ENCODE data around the gene UBXN7. TPM values are rescaled to one million over a fixed set of nuclear protein-coding genes. Genes with fewer than 3 reads are reported as not detected.

UBXN7 gene
- total and polyA plus RNA-seq, 2 of the 13 experiments (the other 11 are each of a cell fraction or from before 2014, with no cell fraction given), result 12.5 to 15.9 TPM

DNA sequence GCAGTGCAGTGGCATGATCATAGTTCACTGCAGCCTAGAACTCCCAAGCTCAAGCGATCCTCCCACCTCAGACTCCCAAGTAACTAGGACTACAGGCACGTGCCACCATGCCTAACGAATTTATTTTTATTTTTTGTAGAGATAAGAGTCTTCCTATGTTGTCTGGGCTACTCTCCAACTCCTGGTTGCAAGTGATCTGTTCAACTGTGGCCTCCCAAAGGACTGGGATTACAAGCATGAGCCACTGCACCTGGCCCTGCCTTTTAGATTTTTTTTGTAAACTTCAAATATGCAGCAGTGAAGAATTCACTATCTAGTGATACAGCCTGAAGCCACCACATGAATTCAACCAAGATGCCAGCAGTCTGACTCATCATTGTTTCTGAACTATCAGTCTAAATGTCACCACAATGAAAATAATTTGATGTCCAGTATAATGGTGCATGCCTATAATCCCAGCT lies 32.7 kb downstream of the UBXN7 start:
- H3K27me3 ChIP-seq (ENCODE audit: control insufficient read depth in 1 of 2, insufficient read depth in 2 of 2, low read length in 2 of 2), result no peaks in the 10 kb centered on the region
- WGBS (ENCODE audit: low lambda C conversion rate), result 89% methylated on average over 3 of the region's 3 CpGs
- ChIA-PET POLR2A (no interaction called here), CTCF (ENCODE audit: low intra/inter-chr PET ratio, low total read pairs) (no interaction called here)
- no peak overlapping the region for H3K27ac ChIP-seq (ENCODE audit: extremely low read length, insufficient read depth, low read length)
- H3K4me1 ChIP-seq (ENCODE audit: insufficient read depth, low read length), result no peaks in the 10 kb centered on the region
- peaks cover 16 to 60% of the 10 kb centered on the region in 2 experiments for H3K36me3 ChIP-seq (replicated peaks in 1 of 2; ENCODE audit: control insufficient read depth in 1 of 2, insufficient read depth in 2 of 2, low read length in 2 of 2)
- no peaks in the 10 kb centered on the region for H3K79me2 ChIP-seq (ENCODE audit: insufficient read depth, low read length)
- intact Hi-C loops (cut with micrococcal nuclease; ENCODE audit: unreplicated experiment) (no loop called here), in situ Hi-C loops (cut with HindIII; ENCODE audit: extremely low pct_ligation_motif_present, low pct_unique_long_range_greater_than_20kb) (no loop called here)
- peak; percentile 4 for DNase-seq (ENCODE audit: low spot score)
- no peak for FAIRE-seq
- BruUV-seq (replicated peaks), result no TSS peak
- no peak overlapping the region for H3K4me2 ChIP-seq (ENCODE audit: low read depth, low read length)
- H3K9me3 ChIP-seq (ENCODE audit: low read length), result no peaks in the 10 kb centered on the region
- no peak overlapping the region for H2AFZ ChIP-seq (ENCODE audit: low read length)
- no peak for TF ChIP-seq KLF15 (CRISPR knock-in tag; IDR thresholded peaks at IDR 0.05; ENCODE audit: borderline replicate concordance)
- TF ChIP-seq, protein P1, sequence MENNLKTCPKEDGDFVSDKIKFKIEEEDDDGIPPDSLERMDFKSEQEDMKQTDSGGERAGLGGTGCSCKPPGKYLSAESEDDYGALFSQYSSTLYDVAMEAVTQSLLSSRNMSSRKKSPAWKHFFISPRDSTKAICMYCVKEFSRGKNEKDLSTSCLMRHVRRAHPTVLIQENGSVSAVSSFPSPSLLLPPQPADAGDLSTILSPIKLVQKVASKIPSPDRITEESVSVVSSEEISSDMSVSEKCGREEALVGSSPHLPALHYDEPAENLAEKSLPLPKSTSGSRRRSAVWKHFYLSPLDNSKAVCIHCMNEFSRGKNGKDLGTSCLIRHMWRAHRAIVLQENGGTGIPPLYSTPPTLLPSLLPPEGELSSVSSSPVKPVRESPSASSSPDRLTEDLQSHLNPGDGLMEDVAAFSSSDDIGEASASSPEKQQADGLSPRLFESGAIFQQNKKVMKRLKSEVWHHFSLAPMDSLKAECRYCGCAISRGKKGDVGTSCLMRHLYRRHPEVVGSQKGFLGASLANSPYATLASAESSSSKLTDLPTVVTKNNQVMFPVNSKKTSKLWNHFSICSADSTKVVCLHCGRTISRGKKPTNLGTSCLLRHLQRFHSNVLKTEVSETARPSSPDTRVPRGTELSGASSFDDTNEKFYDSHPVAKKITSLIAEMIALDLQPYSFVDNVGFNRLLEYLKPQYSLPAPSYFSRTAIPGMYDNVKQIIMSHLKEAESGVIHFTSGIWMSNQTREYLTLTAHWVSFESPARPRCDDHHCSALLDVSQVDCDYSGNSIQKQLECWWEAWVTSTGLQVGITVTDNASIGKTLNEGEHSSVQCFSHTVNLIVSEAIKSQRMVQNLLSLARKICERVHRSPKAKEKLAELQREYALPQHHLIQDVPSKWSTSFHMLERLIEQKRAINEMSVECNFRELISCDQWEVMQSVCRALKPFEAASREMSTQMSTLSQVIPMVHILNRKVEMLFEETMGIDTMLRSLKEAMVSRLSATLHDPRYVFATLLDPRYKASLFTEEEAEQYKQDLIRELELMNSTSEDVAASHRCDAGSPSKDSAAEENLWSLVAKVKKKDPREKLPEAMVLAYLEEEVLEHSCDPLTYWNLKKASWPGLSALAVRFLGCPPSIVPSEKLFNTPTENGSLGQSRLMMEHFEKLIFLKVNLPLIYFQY (CRISPR knock-in tag; IDR thresholded peaks at IDR 0.05; ENCODE audit: borderline replicate concordance), result no peak
- TF ChIP-seq, protein P2, sequence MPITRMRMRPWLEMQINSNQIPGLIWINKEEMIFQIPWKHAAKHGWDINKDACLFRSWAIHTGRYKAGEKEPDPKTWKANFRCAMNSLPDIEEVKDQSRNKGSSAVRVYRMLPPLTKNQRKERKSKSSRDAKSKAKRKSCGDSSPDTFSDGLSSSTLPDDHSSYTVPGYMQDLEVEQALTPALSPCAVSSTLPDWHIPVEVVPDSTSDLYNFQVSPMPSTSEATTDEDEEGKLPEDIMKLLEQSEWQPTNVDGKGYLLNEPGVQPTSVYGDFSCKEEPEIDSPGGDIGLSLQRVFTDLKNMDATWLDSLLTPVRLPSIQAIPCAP (CRISPR knock-in tag; IDR thresholded peaks at IDR 0.05; ENCODE audit: low read depth), result no peak
- TF ChIP-seq, protein P3, sequence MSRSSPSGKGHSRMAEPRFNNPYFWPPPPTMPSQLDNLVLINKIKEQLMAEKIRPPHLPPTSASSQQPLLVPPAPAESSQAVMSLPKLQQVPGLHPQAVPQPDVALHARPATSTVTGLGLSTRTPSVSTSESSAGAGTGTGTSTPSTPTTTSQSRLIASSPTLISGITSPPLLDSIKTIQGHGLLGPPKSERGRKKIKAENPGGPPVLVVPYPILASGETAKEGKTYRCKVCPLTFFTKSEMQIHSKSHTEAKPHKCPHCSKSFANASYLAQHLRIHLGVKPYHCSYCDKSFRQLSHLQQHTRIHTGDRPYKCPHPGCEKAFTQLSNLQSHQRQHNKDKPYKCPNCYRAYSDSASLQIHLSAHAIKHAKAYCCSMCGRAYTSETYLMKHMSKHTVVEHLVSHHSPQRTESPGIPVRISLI (CRISPR knock-in tag; IDR thresholded peaks at IDR 0.05; ENCODE audit: borderline replicate concordance), result no peak
- no peak for TF ChIP-seq KLF11 (CRISPR knock-in tag; IDR thresholded peaks at IDR 0.05)
- no peak for TF ChIP-seq MATR3 (CRISPR knock-in tag; IDR thresholded peaks at IDR 0.05)
- no peak for TF ChIP-seq IRF9 (CRISPR knock-in tag; IDR thresholded peaks at IDR 0.05; ENCODE audit: borderline replicate concordance)
- no peak overlapping the region for H3K9ac ChIP-seq (ENCODE audit: insufficient read depth, low read depth, low read length)
- H4K20me1 ChIP-seq (ENCODE audit: insufficient read depth, low read length), result peaks cover 3% of the 10 kb centered on the region; the same call in 1 of the 2 replicates
- ATAC-seq, result no peak
- no peak overlapping the region for H3K4me3 ChIP-seq (replicated peaks in 1 of 3; ENCODE audit: insufficient read depth in 1 of 3, low read depth in 2 of 3, low read length in 3 of 3)
